ENCODE results near the gene ZAP70. TPM values are rescaled to one million over a fixed set of nuclear protein-coding genes. Genes with fewer than 3 reads are reported as not detected.

Gene ZAP70
- total and polyA plus RNA-seq, 2 donors (not counting 3 experiments of a cell fraction or from before 2014, with no cell fraction given): 0.14 TPM; not detected in 1

DNA sequence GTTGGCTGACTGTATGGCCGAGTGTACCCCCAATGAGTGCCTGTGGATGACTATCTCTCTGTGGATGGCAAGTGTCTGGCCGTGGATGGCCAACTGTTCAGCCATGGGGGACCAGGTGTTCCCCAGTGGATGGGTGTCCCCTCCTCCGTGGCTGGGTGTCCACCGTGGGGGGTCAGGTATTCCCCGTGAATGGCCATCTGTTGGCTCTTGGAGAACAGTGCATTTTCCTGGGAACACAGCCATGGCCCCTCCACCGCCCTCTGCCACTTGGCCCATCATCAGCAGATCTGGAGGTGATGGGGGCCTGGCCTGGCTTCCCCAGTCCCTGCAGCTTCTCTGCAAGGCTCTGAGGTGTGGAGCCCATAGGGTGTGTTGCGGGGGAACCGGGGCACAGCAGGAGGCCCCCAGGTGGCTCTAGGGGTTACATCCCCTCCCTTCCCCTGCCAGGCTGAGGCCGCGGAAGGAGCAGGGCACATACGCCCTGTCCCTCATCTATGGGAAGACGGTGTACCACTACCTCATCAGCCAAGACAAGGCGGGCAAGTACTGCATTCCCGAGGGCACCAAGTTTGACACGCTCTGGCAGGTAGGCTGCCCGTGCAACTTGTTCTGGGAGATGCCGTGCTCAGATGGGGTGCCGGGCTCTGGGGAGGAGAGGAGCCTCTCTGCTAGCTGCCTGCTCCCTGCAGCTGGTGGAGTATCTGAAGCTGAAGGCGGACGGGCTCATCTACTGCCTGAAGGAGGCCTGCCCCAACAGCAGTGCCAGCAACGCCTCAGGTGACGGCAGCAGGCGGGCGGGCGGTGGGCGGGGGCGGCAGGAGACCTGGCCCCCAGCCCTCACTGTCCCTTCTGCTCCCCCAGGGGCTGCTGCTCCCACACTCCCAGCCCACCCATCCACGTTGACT lies 19.3 kb downstream of the ZAP70 start:
- Histone ChIP-seq H3K9me1 (replicated peaks; ENCODE audit: control insufficient read depth, extremely low read depth, insufficient read depth, low read length) (no peaks in the 10 kb centered on the region), H3K36me3 (ENCODE audit: control insufficient read depth in 2 of 2, extremely low read depth in 1 of 2, insufficient read depth in 2 of 2, low read length in 2 of 2) (no peaks in the 10 kb centered on the region), H3K4me2 (ENCODE audit: insufficient read depth, low read length) (no peak overlapping the region), H3K79me2 (ENCODE audit: control insufficient read depth, insufficient read depth, low read length) (no peaks in the 10 kb centered on the region), H3K4me1 (ENCODE audit: control insufficient read depth, extremely low read depth, insufficient read depth, low read length) (no peaks in the 10 kb centered on the region), H2AFZ (ENCODE audit: low read depth, low read length) (no peak overlapping the region), H3K27me3 (ENCODE audit: control insufficient read depth in 2 of 2, insufficient read depth in 2 of 2, low read length in 2 of 2) (no peaks in the 10 kb centered on the region), H3K4me3 (replicated peaks in 1 of 3; ENCODE audit: insufficient read depth in 1 of 3, low read depth in 1 of 3, low read length in 3 of 3) (no peak overlapping the region), H3K9ac (replicated peaks; ENCODE audit: extremely low read depth, insufficient read depth, low read length) (no peak overlapping the region), H4K20me1 (replicated peaks; ENCODE audit: control insufficient read depth, extremely low read depth, insufficient read depth, low read length) (no peaks in the 10 kb centered on the region), H3K9me3 (replicated peaks; ENCODE audit: control insufficient read depth, insufficient read depth, low read length) (no peaks in the 10 kb centered on the region), H3K27ac (ENCODE audit: insufficient read depth, low read depth, low read length) (no peak overlapping the region)
- TF ChIP-seq EZH2 (IDR thresholded peaks at IDR 0.05; ENCODE audit: borderline replicate concordance, low read depth, low read length, severe bottlenecking) (no peak), GATA2 (IDR thresholded peaks at IDR 0.05; ENCODE audit: insufficient read depth, insufficient read length, low read depth, low read length) (no peak), CTCF (IDR thresholded peaks at IDR 0.05; ENCODE audit: extremely low read depth in 1 of 2, insufficient read depth in 1 of 2, low read depth in 1 of 2, low read length in 2 of 2) (no peak), POLR2A (IDR thresholded peaks at IDR 0.05; ENCODE audit: low read depth, low read length) (no peak), POLR2AphosphoS5 (IDR thresholded peaks at IDR 0.05; ENCODE audit: insufficient read depth, low read depth, low read length) (no peak), JUN (IDR thresholded peaks at IDR 0.05; ENCODE audit: borderline replicate concordance, insufficient read depth, insufficient read length, low read depth) (no peak), MYC (IDR thresholded peaks at IDR 0.05; ENCODE audit: low read depth, low read length) (no peak), FOS (IDR thresholded peaks at IDR 0.05; ENCODE audit: borderline replicate concordance, insufficient read depth, low read length) (no peak)
- TF ChIP-seq, protein P1, sequence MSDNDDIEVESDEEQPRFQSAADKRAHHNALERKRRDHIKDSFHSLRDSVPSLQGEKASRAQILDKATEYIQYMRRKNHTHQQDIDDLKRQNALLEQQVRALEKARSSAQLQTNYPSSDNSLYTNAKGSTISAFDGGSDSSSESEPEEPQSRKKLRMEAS (IDR thresholded peaks at IDR 0.05; ENCODE audit: insufficient read depth, insufficient read length): no peak
- ChIA-PET CTCF (no interaction called here), POLR2A (no interaction called here)
- intact Hi-C loops (cut with micrococcal nuclease) (no loop called here), dilution Hi-C loops (cut with MboI; ENCODE audit: extremely low pct_ligation_motif_present, low sequenced_read_pairs) (no loop called here)
- DNase-seq (ENCODE audit: low read depth, low spot score): no peak
- BruUV-seq (replicated peaks): no TSS peak
- FAIRE-seq: no peak
